K562 (cell line): ENCODE results near the gene CDC23. TPM values are rescaled to one million over a fixed set of nuclear protein-coding genes. Genes with fewer than 3 reads are reported as not detected.

ENCODE experiments used
- BACH1 ChIP-seq: fragments of 200-800 bp; sonication (Bioruptor generic); IDR thresholded peaks from 2 replicates; pipeline ENCODE4 v1.6.1; 2016; ENCODE audit warnings: missing genetic modification characterization, missing compliant biosample characterization
- CBX1 ChIP-seq: sonication (generic); IDR thresholded peaks from 2 replicates; pipeline ENCODE4 v1.6.1; 2016; ENCODE audit warnings: antibody characterized with exemption, low read depth, mild to moderate bottlenecking
- CBX3 ChIP-seq, 2 experiments: IDR thresholded peaks; 1 replicate in 1 of 2; 2 replicates in 1 of 2; pipeline ENCODE4 v1.6.1; 2012; ENCODE audit warnings: inconsistent platforms in 2 of 2, low read length in 2 of 2, borderline replicate concordance in 1 of 2, control low read depth in 1 of 2
- CCNT2 ChIP-seq: IDR thresholded peaks from 2 replicates; pipeline ENCODE4 v1.6.1; 2011; ENCODE audit warnings: borderline replicate concordance, low read depth, mild to moderate bottlenecking, moderate library complexity, mixed read lengths, low read length; ENCODE audit not compliant: insufficient read length; ENCODE audit errors: extremely low read depth
- DDX20 ChIP-seq: fragments of 450-650 bp; IDR thresholded peaks from 2 replicates; pipeline ENCODE4 v1.6.1; 2016; ENCODE audit warnings: missing genetic modification characterization, low read depth, mild to moderate bottlenecking, missing compliant biosample characterization, moderate library complexity
- EP400 ChIP-seq: fragments of 450-650 bp; IDR thresholded peaks from 2 replicates; pipeline ENCODE4 v1.6.1; 2017; ENCODE audit warnings: antibody characterized with exemption, mild to moderate bottlenecking, moderate library complexity
- ETV5 ChIP-seq: sonication (generic); formaldehyde crosslinking; IDR thresholded peaks from 2 replicates; pipeline ENCODE4 v1.4.0; 2020; ENCODE audit warnings: low read depth, mild to moderate bottlenecking, missing genetic modification reagents
- GTF2A2 ChIP-seq: IDR thresholded peaks from 2 replicates; pipeline ENCODE4 v1.6.1; 2016; ENCODE audit warnings: mild to moderate bottlenecking, missing genetic modification characterization, missing compliant biosample characterization
- GTF2E2 ChIP-seq: fragments of 200-800 bp; sonication (Bioruptor generic); IDR thresholded peaks from 2 replicates; pipeline ENCODE4 v1.6.1; 2016; ENCODE audit warnings: missing genetic modification characterization, missing compliant biosample characterization
- NFIX ChIP-seq: fragments of 250-450 bp; sonication (Bioruptor Pico); IDR thresholded peaks from 2 replicates; pipeline ENCODE4 v1.4.0; 2020; ENCODE audit warnings: low read depth, mild to moderate bottlenecking, moderate library complexity
- NR2F6 ChIP-seq: fragments of 450-650 bp; formaldehyde crosslinking; IDR thresholded peaks from 2 replicates; pipeline ENCODE4 v1.4.0; 2020; ENCODE audit warnings: mild to moderate bottlenecking
- PBX2 ChIP-seq, 2 experiments: IDR thresholded peaks in 1 of 2; conservative IDR thresholded peaks in 1 of 2; 2 replicates each; pipeline ENCODE4 v1.6.1; 2016; ENCODE audit warnings: low read depth in 2 of 2, mild to moderate bottlenecking in 1 of 2, missing compliant biosample characterization in 1 of 2, missing genetic modification characterization in 1 of 2, moderate library complexity in 1 of 2
- PHB ChIP-seq: fragments of 250-450 bp; sonication (Bioruptor Pico); IDR thresholded peaks from 2 replicates; pipeline ENCODE4 v1.5.0; 2021
- TSHZ1 ChIP-seq: fragments of 250-450 bp; sonication (Bioruptor Pico); IDR thresholded peaks from 2 replicates; pipeline ENCODE4 v1.4.0; 2020; ENCODE audit warnings: mild to moderate bottlenecking, moderate library complexity
- XRCC3 ChIP-seq: fragments of 450-650 bp; IDR thresholded peaks from 2 replicates; pipeline ENCODE4 v1.6.1; 2017; ENCODE audit warnings: mild to moderate bottlenecking, moderate library complexity
- ZFX ChIP-seq: sonication (generic); formaldehyde crosslinking; IDR thresholded peaks from 2 replicates; pipeline ENCODE4 v1.8.0; 2022; ENCODE audit warnings: mild to moderate bottlenecking, missing genetic modification reagents, moderate library complexity
- ZNF143 ChIP-seq: sonication (generic); formaldehyde crosslinking; IDR thresholded peaks from 2 replicates; pipeline ENCODE4 v1.9.0; 2022; ENCODE audit warnings: mild to moderate bottlenecking, missing genetic modification reagents
- ZNF75A ChIP-seq: fragments of 450-650 bp; formaldehyde crosslinking; IDR thresholded peaks from 2 replicates; pipeline ENCODE4 v1.4.0; 2020; ENCODE audit warnings: mild to moderate bottlenecking
- ZNF780A ChIP-seq: fragments of 250-450 bp; sonication (Bioruptor Pico); IDR thresholded peaks from 2 replicates; pipeline ENCODE4 v1.5.0; 2021; ENCODE audit warnings: mild to moderate bottlenecking
- ZSCAN29 ChIP-seq: fragments of 450-650 bp; IDR thresholded peaks from 2 replicates; pipeline ENCODE4 v1.6.1; 2017
- polyA plus RNA-seq, 8 experiments: library from polyadenylated mRNA; depleted of rRNA in 4 of 8; stranded (reverse) in 5 of 8; unstranded in 3 of 8; fragments of >200 nt; fragmentation: Nextera tagmentation in 2 of 8; fragmentation: Illumina TruSeq in 1 of 8; extraction: Ambion mirVana in 2 of 8; extraction: Trizol in 1 of 8; gene quantifications; 2 replicates each; pipeline versions ENCODE4 v1.2.1 to v1.2.3, GENCODE V29; 2011 to 2014; ENCODE audit warnings: inconsistent platforms in 1 of 8, missing spikeins in 1 of 8
- total RNA-seq, 7 experiments: library from RNA; depleted of rRNA in 6 of 7; stranded (reverse); fragments of >200 nt in 6 of 7; fragmentation: Illumina TruSeq in 2 of 7; extraction: Trizol in 2 of 7; gene quantifications; 2 replicates each; pipeline versions ENCODE4 v1.2.1 to v1.2.3, GENCODE V29; 2011 to 2021; ENCODE audit warnings: low replicate concordance in 1 of 7
- TF ChIP-seq, protein P1 (sequence below): fragments of 450-650 bp; formaldehyde crosslinking; IDR thresholded peaks from 2 replicates; pipeline ENCODE4 v1.4.0; 2020; ENCODE audit warnings: mild to moderate bottlenecking, moderate library complexity

The CDC23 gene
- total and polyA plus RNA-seq, 9 of the 15 experiments (the other 6 are each of a cell fraction or from before 2014, with no cell fraction given), result 34.5 to 157 (median 65.5) TPM

DNA sequence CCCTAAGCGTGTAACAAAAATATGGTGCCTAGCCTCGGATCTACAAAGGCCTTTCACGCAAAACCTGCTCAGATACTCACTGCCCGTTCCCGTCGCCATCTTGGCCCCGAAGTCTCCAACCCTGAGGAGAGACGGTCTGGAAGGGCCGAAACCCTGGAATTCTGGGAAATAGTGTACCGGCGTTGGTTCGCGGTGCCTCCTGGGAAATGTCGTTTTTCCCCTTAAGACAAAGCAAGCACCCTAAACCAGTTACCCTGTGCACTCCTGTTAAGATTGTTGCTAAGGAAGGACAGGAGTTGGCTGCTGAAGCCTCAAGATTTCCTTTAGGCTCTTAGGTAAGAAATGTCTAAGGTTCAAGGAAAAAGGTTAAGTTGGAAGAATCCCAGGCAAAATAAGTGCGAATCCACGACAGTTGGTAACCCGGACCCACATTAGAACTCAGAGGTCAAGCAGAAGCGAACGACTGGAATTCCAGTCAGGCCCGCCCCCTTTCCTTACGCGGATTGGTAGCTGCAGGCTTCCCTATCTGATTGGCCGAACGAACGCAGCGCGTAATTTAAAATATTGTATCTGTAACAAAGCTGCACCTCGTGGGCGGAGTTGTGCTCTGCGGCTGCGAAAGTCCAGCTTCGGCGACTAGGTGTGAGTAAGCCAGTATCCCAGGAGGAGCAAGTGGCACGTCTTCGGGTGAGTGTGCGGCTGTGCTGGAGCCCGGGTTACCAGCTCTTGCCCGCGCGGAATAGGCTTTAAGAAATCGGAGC is 34.4 kb downstream of the CDC23 start, which contains the start of the genes BRD8 and KIF20A (continued):
- TF ChIP-seq PBX2 (CRISPR knock-in tag; IDR thresholded peaks at IDR 0.05; ENCODE audit: low read depth) (no peak), PBX2 (tag; conservative IDR thresholded peaks at IDR 0.05; ENCODE audit: low read depth) (no peak), DDX20 (tag) (no peak), GTF2A2 (tag) (no peak), ZNF75A (CRISPR knock-in tag) (no peak), GTF2E2 (peak; percentile 80; the same call in 1 of the 2 replicates), NR2F6 (CRISPR knock-in tag) (no peak), BACH1 (tag) (no peak), XRCC3 (no peak), ZFX (peak; percentile 98), EP400 (peak; percentile 96), ZNF143 (peak; percentile 92), CBX3 (IDR thresholded peaks at IDR 0.05; ENCODE audit: borderline replicate concordance in 1 of 2, low read length in 2 of 2) (peak in 1 of 2 experiments; percentile 23; a peak in 2 of 3 replicates), CCNT2 (no peak), ETV5 (0 out of 2 replicates have a peak, but pooled peaks have one; percentile 53), ZNF780A (CRISPR knock-in tag) (no peak), ZSCAN29 (no peak), CBX1 (peak; percentile 15; the same call in 1 of the 2 replicates), NFIX (CRISPR knock-in tag) (no peak), TSHZ1 (CRISPR knock-in tag) (no peak), PHB (CRISPR knock-in tag) (no peak)
- TF ChIP-seq, protein P1, sequence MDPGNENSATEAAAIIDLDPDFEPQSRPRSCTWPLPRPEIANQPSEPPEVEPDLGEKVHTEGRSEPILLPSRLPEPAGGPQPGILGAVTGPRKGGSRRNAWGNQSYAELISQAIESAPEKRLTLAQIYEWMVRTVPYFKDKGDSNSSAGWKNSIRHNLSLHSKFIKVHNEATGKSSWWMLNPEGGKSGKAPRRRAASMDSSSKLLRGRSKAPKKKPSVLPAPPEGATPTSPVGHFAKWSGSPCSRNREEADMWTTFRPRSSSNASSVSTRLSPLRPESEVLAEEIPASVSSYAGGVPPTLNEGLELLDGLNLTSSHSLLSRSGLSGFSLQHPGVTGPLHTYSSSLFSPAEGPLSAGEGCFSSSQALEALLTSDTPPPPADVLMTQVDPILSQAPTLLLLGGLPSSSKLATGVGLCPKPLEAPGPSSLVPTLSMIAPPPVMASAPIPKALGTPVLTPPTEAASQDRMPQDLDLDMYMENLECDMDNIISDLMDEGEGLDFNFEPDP (CRISPR knock-in tag), result no peak
